ENCODE data around the gene PDE6D.

Gene PDE6D

GRCh38 chr2:231708773-231709635 lies 72.1 kb downstream of the PDE6D start:
- DNase-seq (ENCODE audit: low read depth in 3 of 3, low spot score in 1 of 3), result peak in 2 of 3 donors; percentile 26 to 45

DNA sequence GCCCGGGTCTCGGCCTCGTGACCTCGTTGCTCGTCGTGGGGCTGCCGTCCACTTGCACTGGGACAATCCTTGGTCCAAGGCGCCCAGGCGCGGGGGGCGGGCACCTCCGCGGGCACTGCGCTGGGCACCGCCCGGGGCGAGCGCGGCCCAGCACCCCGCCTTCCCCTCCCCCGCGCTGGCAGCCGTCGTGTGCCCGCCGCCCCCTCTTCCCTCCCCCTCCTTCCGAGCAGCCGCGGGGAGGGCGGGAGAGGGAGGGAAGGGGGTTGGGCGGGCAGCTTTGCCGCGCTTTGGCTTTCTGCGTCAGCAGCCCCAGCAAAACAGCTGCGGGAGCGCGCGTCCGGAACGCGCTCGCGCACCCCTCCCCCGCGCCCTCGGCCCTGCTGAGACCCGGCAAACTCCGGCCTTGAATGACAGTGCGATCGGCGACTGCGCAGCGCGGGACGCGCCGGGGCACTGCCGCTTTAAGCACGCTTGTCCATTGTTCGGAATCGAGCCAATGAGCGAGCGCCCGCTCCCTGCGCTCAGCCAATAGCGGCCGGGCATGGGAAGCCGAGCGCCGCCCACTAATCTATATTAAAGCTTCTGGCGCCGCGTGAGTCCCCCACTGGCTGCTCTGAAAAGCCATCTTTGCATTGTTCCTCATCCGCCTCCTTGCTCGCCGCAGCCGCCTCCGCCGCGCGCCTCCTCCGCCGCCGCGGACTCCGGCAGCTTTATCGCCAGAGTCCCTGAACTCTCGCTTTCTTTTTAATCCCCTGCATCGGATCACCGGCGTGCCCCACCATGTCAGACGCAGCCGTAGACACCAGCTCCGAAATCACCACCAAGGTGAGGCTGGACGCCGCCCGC lies 72.9 kb downstream of the PDE6D start, which contains the start of gene PTMA:
Gene PTMA, plus strand, starts transcription at position 599 of the 846 bp plus-strand sequence. Its CDS starts 182 bp downstream, at position 781.
- peak; percentile 99 for DNase-seq (ENCODE audit: low read depth in 3 of 3, low spot score in 1 of 3)

GRCh38 chr2:231707625-231707926 lies 73.5 kb downstream of the PDE6D start:
- DNase-seq (ENCODE audit: low read depth in 3 of 3, low spot score in 1 of 3), result peak in 1 of 3 donors; percentile 49

DNA sequence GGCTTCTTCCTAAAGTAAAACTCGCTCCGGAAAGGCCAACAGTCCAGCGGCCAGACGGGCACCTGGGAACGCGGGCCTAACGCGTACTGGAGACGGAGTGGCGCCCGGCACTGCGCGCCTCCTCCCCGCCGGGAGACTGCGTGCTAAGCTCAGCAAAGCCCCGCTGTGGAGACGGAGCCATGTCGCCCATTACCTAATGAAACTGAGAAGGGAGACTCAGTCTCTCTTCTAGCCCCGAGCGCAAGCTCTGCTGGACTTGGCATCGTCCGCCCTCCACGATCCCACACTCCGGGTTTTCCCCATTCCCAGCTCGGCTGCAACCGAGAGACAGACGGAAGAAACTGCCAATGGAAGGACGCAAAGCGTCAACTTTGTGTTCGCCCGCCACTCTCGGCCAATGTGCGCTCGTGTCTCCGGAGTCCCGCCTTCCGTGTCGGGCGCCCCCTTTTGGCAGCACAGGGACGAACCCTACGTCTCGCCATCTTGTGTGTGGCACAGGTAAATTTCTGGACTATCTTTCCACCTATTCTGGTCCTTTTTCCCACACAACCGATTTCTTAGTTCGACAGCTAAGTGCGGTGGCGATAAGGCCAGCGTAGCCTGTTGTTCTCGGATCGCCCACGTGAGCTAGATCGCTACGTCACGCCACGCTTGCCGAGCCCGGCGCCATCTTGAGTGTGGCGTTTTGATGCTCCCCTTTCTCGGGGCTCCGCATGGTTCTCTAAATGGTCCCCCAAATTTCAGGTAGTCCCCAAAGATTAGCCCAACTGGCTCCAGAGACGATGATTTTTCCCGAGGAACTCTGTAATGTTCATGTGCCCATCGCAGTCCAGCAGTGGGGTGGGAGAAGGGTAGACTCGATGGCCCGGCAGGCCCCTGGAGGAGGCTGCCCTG lies 74.1 kb downstream of the PDE6D start:
- peak; percentile 94 to 95 (median 94) for DNase-seq (ENCODE audit: low read depth in 3 of 3, low spot score in 1 of 3)

GRCh38 chr2:231704017-231704416 lies 77.1 kb downstream of the PDE6D start:
- DNase-seq (ENCODE audit: low read depth in 3 of 3, low spot score in 1 of 3), result no peak

- no peak for DNase-seq (ENCODE audit: low read depth in 3 of 3, low spot score in 1 of 3)
These were observed 79.4 kb downstream of the PDE6D start for GRCh38 chr2:231701456-231702373.

DNA sequence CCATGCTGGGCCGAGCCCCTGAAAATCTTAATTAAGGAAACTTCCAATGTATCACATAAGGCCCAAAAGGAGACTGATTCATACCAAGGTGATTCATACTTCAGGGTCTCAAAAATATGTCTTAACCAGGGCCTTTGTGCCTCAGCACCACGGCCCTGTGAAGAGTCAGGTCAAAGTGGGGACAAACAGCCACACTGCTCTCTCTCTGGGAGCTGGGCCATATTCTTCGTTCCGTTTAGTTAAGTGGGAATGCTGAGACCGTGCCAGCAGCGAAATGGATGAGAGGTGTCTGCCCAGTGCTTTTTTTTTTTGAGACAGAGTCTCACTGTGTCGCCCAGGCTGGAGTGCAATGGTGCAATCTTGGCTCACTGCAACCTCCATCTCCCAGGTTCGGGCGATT lies 82.1 kb downstream of the PDE6D start:
- no peak for DNase-seq (ENCODE audit: low read depth in 3 of 3, low spot score in 1 of 3)

DNA sequence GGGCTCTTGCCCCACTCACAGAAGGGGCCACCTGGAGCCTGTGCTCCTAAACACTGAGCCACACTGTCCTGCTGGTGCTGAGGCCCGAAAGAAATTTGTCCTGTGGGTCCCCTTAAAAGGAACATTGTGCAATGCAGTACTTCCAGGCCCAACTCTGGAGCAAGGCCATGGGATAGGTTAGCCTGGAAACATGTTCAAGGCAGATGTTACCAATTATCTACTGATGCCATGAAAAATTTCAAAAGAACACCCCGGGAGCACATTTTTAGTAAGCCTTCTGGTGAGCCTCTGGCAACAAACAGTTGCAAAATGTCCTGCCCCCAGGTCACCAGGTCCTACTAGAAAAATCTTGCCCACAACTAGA lies 85.1 kb downstream of the PDE6D start:
- DNase-seq (ENCODE audit: low read depth in 3 of 3, low spot score in 1 of 3), result no peak

GRCh38 chr2:231693956-231694355 lies 87.1 kb downstream of the PDE6D start:
- DNase-seq (ENCODE audit: low read depth in 3 of 3, low spot score in 1 of 3), result no peak

GRCh38 chr2:231692847-231693246 lies 88.2 kb downstream of the PDE6D start:
- no peak for DNase-seq (ENCODE audit: low read depth in 3 of 3, low spot score in 1 of 3)

- no peak for DNase-seq (ENCODE audit: low read depth in 3 of 3, low spot score in 1 of 3)
These were observed 89.8 kb downstream of the PDE6D start for GRCh38 chr2:231691251-231691772.

DNA sequence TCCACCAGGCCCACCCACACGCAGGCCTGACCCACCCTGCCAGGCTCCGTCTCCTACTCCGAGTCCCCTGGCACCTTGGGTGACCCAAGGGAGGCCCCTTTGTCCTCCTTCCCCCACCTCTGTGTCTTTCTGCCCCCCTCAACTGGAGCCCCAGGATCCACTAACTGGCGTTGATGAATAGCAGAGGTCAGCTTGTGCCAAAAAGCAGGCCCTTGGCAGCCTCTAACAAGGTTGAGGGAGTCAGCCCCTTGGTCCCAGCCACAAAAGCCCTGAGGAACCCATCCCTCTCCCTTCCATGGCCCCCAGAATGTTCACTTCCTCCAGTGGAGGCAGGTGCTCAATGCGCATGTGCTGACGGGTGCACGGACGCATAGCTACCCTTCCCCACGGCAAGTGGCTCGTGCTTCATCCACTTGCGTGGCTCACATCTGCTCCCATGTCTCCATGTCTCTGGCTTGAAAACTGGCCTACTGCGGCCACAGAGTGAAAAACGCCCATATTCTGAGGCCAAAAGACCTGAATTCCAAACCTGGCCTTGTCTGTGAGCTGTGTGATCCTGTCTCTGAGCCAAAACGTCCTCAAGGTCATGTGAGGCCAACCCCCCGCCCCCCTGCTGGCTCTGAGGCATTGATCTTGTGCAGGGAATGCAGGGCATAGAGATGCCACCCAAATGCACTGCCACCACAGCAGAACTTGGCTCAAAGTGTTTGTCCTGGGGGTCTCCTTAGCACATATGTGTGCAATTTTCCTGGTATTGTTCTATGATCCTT lies 91.8 kb downstream of the PDE6D start:
- DNase-seq (ENCODE audit: low read depth in 3 of 3, low spot score in 1 of 3), result no peak

- DNase-seq (ENCODE audit: low read depth in 3 of 3, low spot score in 1 of 3), result no peak
These were observed 92.4 kb downstream of the PDE6D start for GRCh38 chr2:231688719-231689118.

DNA sequence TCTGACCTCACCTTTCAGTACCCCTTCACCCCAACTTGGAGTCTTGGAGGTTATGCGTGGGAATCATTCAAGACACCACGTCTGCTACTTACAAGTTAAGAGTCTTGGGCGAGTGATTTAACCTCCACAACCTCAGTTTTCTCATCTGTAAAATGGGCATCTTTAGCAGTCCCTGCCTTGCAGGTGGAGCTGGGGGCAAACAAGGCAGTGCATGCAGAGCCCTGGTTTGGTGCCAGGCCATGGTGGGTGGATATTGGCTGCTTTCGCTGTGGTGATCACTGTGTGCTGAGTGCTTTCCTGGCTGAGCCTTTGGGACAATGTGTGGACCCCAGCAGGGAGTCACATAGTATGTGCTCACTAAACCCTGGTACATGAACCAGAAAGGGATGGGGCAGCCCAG lies 93.1 kb downstream of the PDE6D start:
- no peak for DNase-seq (ENCODE audit: low read depth in 3 of 3, low spot score in 1 of 3)

DNA sequence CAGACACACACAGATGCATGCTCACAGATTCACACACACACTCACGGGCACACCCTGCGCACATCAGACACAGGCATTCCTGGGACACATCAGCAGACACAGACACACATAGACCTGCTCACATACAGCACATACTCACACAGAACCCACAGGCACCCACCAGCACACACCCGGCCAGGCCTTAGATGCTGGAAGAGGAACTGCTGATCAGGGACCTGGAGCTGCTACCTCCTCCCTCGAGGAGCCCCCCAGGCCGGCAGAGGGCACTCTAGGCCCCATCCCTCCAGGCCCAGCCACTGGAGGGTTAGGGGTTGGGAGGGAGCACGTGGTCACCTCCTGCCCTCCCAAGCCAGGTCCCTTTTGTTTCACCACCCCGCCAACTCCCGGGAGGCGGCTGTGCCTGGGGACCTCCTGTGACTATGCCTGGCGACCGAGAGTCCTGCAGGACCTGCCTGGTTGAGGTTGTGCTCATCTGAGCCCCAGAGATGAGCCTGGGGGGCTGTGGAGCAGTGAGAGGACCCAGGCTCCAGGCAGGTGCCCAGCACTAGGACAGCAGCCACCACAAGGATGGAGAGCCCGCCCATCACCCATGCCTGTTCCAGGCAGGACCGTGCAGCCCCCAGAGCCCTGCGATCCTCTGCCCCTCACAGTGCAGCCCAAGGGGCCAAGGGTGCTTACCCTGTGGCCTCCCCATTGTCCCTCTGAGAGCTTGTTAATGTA lies 93.8 kb downstream of the PDE6D start:
- DNase-seq (ENCODE audit: low read depth in 3 of 3, low spot score in 1 of 3), result peak in 2 of 3 donors; percentile 54 to 57

- DNase-seq (ENCODE audit: low read depth in 3 of 3, low spot score in 1 of 3), result no peak
These were observed 94.6 kb downstream of the PDE6D start for GRCh38 chr2:231686192-231687100.

Measured in stimulated activated CD4-positive, alpha-beta T cell treated with anti-CD3 and anti-CD28 coated beads, TNF-alpha, amount 100 ng/mL, for 1 hour (primary cell).